SK-N-SH (cell line): Measurements from ENCODE around the gene OR51A7. TPM values are rescaled to one million over a fixed set of nuclear protein-coding genes. Genes with fewer than 3 reads are reported as not detected.
"Not testable (repeated sequence)": the region's sequence is repeated elsewhere in the genome, so short reads cannot be mapped to it uniquely, and the experiment has no call there.

Source experiments
- CTCF ChIA-PET: fragments of 300-600, 350-600 bp; formaldehyde crosslinking; extraction: SDS; loops from one replicate; lab custom pipeline; 2021; lab: Yijun Ruan, JAX
- POLR2A ChIA-PET: fragments of 350-600 bp; sonication (Branson Sonifier 250); formaldehyde crosslinking; extraction: SDS; loops from one replicate; lab custom pipeline; 2020; ENCODE audit warnings: antibody characterized with exemption, inconsistent platforms; lab: Yijun Ruan, JAX
- DNase-seq: peaks from one replicate; pipeline ENCODE4 v3.0.0; 2012
- H2AFZ ChIP-seq: fragments of 200-600 bp; sonication (generic); 2 replicates; pipeline ENCODE4 v1.8.1; 2016; ENCODE audit warnings: antibody characterized with exemption, mild to moderate bottlenecking, low read depth
- H3F3A ChIP-seq: fragments of 200-600 bp; sonication (generic); replicated peaks from 2 replicates; pipeline ENCODE3; 2016; ENCODE audit warnings: antibody characterized with exemption, mild to moderate bottlenecking; ENCODE audit not compliant: insufficient read depth
- H3K27ac ChIP-seq, 2 experiments: fragments of 200-500 bp in 1 of 2; fragments of 200-600 bp in 1 of 2; sonication (Bioruptor generic) in 1 of 2; sonication (generic), shearing (Covaris generic) in 1 of 2; 2 replicates each; pipeline versions ENCODE4 v1.5.1 to v1.6.1; 2014 to 2016; ENCODE audit warnings: low read depth in 2 of 2, inconsistent platforms in 1 of 2, low read length in 1 of 2, mild to moderate bottlenecking in 1 of 2, mixed read lengths in 1 of 2
- H3K27me3 ChIP-seq: fragments of 200-600 bp; sonication (generic), shearing (Covaris generic); 2 replicates; pipeline ENCODE4 v1.6.1; 2016; ENCODE audit warnings: mixed run types; ENCODE audit not compliant: insufficient read depth
- H3K36me3 ChIP-seq, 2 experiments: fragments of 200-500 bp in 1 of 2; fragments of 200-600 bp in 1 of 2; sonication (Bioruptor generic) in 1 of 2; sonication (generic) in 1 of 2; replicated peaks in 1 of 2; 2 replicates each; pipeline versions ENCODE3 to v1.5.1; 2014 to 2016; ENCODE audit warnings: low read length in 1 of 2, mild to moderate bottlenecking in 1 of 2; ENCODE audit not compliant: insufficient read depth in 2 of 2, control insufficient read depth in 1 of 2
- H3K4me1 ChIP-seq, 2 experiments: fragments of 200-500 bp in 1 of 2; fragments of 200-600 bp in 1 of 2; sonication (Bioruptor generic) in 1 of 2; sonication (generic), shearing (Covaris generic) in 1 of 2; 2 replicates each; pipeline versions ENCODE4 v1.5.1 to v1.6.1; 2014 to 2016; ENCODE audit warnings: low read depth in 1 of 2, low read length in 1 of 2, mixed run types in 1 of 2; ENCODE audit not compliant: insufficient read depth in 2 of 2, control insufficient read depth in 1 of 2
- H3K4me2 ChIP-seq: fragments of 200-600 bp; sonication (generic), shearing (Covaris generic); 2 replicates; pipeline ENCODE4 v1.6.1; 2017; ENCODE audit warnings: mixed run types
- H3K4me3 ChIP-seq, 2 experiments: fragments of 200-500 bp in 1 of 2; fragments of 200-600 bp in 1 of 2; sonication (Bioruptor generic) in 1 of 2; sonication (generic), shearing (Covaris generic) in 1 of 2; 2 replicates each; pipeline versions ENCODE4 v1.5.1 to v1.8.1; 2014 to 2016; ENCODE audit warnings: low read depth in 2 of 2, inconsistent platforms in 1 of 2, low read length in 1 of 2, mild to moderate bottlenecking in 1 of 2, mixed read lengths in 1 of 2, moderate library complexity in 1 of 2
- H3K79me2 ChIP-seq: fragments of 200-600 bp; sonication (generic); 2 replicates; pipeline ENCODE4 v1.8.1; 2017; ENCODE audit warnings: mild to moderate bottlenecking; ENCODE audit not compliant: insufficient read depth
- H3K9ac ChIP-seq: fragments of 200-600 bp; sonication (generic); 2 replicates; pipeline ENCODE4 v1.6.1; 2017; ENCODE audit warnings: mixed run types
- H3K9me2 ChIP-seq: fragments of 200-600 bp; sonication (generic); 2 replicates; pipeline ENCODE4 v1.6.1; 2017; ENCODE audit warnings: mixed run types
- H3K9me3 ChIP-seq: fragments of 200-600 bp; sonication (generic); 2 replicates; pipeline ENCODE4 v1.6.1; 2017; ENCODE audit warnings: mixed run types, mild to moderate bottlenecking, moderate library complexity
- H4K20me1 ChIP-seq: fragments of 200-600 bp; sonication (generic); 2 replicates; pipeline ENCODE4 v1.6.1; 2017; ENCODE audit warnings: mild to moderate bottlenecking, mixed run types; ENCODE audit not compliant: insufficient read depth
- IRF3 ChIP-seq: fragments of 150-350 bp; IDR thresholded peaks from 2 replicates; pipeline ENCODE4 v1.6.1; 2016; ENCODE audit warnings: mild to moderate bottlenecking, low read depth, low read length
- SIN3A ChIP-seq: IDR thresholded peaks from 2 replicates; pipeline ENCODE4 v1.6.1; 2012; ENCODE audit warnings: low read depth, mild to moderate bottlenecking, low read length, moderate library complexity, borderline replicate concordance
- WGBS: methylation state at CpG from one replicate; pipeline ENCODE4 v1.1.6; 2017; ENCODE audit warnings: low lambda C conversion rate; 5-methylcytosine and 5-hydroxymethylcytosine counted together
- polyA plus RNA-seq, 3 experiments: library from polyadenylated mRNA; depleted of rRNA; stranded (reverse); fragments of >200 nt; gene quantifications; 2 replicates each; pipeline ENCODE4 v1.2.3, GENCODE V29; 2012

Gene OR51A7
- polyA plus RNA-seq, 1 of the 3 experiments (the other 2 are of a cell fraction) = not detected

DNA sequence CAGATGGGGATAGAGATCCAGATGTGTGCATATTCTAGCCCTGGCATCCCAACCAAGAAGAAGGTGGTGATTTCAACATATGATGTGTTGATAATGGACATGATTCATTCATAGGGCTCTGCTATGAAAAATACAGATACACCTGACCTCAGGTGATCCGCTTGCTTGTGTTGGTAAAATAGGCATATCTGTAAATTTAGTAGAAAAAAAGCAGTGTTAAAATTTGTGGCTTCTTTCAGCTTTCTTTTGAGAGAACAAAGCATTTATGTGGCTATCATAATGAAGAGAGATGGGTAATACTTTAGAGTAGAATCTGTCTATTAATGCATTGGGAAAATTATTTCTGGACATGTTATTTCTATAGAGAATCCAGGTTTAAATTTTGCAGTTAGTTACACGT is 52.0 kb downstream of the OR51A7 start, which contains the start of gene OR51A2:
Gene OR51A2, minus strand, starts transcription at position 101 of the 400 bp plus-strand sequence. Its CDS starts 0 bp downstream, at position 101.
- POLR2A ChIA-PET, H3K4me1 ChIP-seq, DNase-seq, H3K9me3 ChIP-seq, H3F3A ChIP-seq, H3K4me2 ChIP-seq, H3K36me3 ChIP-seq, H3K27me3 ChIP-seq, H3K9ac ChIP-seq, H3K79me2 ChIP-seq, H4K20me1 ChIP-seq, H2AFZ ChIP-seq, H3K27ac ChIP-seq, CTCF ChIA-PET, H3K9me2 ChIP-seq, H3K4me3 ChIP-seq: not testable (repeated sequence)
- WGBS = 0% methylated on average over 2 of the region's 2 CpGs

DNA sequence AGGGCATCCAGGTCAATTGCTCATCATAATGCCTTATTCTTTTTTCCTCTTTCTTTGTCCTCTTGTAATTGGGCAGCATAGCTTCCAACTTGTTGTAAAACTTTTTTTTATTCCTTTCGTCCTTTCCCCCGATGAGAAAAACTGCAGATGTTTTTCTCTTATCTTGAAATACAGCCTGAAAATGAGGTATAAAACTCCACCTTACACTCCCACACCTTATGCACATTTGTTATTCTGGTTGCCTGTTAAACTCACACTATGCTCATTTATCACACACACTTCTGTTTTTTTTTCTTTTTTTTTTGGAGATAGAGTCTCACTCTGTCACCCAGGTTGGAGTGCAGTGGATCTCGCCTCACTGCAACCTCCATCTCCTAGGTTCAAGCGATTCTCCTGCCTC is 53.8 kb downstream of the OR51A7 start:
- no peaks in the 10 kb centered on the region; the same call in 1 of the 2 replicates for H3K27me3 ChIP-seq
- ChIA-PET POLR2A (no interaction called here), CTCF (no interaction called here)
- H3K4me2 ChIP-seq = no peak overlapping the region
- 5% methylated on average over 4 of the region's 4 CpGs for WGBS
- H3K9ac ChIP-seq = no peak overlapping the region
- H3K4me3 ChIP-seq = no peak overlapping the region
- H3K4me1 ChIP-seq = no peaks in the 10 kb centered on the region
- H2AFZ ChIP-seq = no peak overlapping the region
- H3K36me3 ChIP-seq = no peaks in the 10 kb centered on the region
- no peaks in the 10 kb centered on the region for H3K9me2 ChIP-seq
- no peak overlapping the region for H3K27ac ChIP-seq
- no peaks in the 10 kb centered on the region for H3K9me3 ChIP-seq
- H3F3A ChIP-seq = no peaks in the 10 kb centered on the region
- DNase-seq = no peak
- no peaks in the 10 kb centered on the region for H3K79me2 ChIP-seq
- no peaks in the 10 kb centered on the region for H4K20me1 ChIP-seq
- no peak for TF ChIP-seq IRF3
- TF ChIP-seq SIN3A = no peak

Other genes starting within 250 kb of the OR51A7 start
- 0.03 TPM in 1 of 2 replicates, not detected in the other for gene OR51E2, start 205.9 kb upstream of the OR51A7 start, polyA plus RNA-seq (2012; rRNA removed)
- gene MMP26, start 199.0 kb upstream of the OR51A7 start, polyA plus RNA-seq (2012; rRNA removed) = not detected in 2 replicates
- not detected in 2 replicates for gene OR51F1, start 133.8 kb upstream of the OR51A7 start, polyA plus RNA-seq (2012; rRNA removed)
- gene OR52R1, start 99.4 kb upstream of the OR51A7 start, polyA plus RNA-seq (2012; rRNA removed) = not detected in 2 replicates
- not detected in 2 replicates for gene OR51F2, start 82.5 kb upstream of the OR51A7 start, polyA plus RNA-seq (2012; rRNA removed)
- gene OR51S1, start 54.6 kb upstream of the OR51A7 start, polyA plus RNA-seq (2012; rRNA removed) = not detected in 2 replicates
- not detected in 2 replicates for gene OR51T1, start 21.9 kb upstream of the OR51A7 start, polyA plus RNA-seq (2012; rRNA removed)
- not detected in 2 replicates for gene OR51G2, start 15.6 kb downstream of the OR51A7 start, polyA plus RNA-seq (2012; rRNA removed)
- gene OR51G1, start 20.6 kb downstream of the OR51A7 start, polyA plus RNA-seq (2012; rRNA removed) = not detected in 2 replicates
- not detected in 2 replicates for gene OR51A4, start 43.8 kb downstream of the OR51A7 start, polyA plus RNA-seq (2012; rRNA removed)
- not detected in 2 replicates for gene OR51A2, start 51.9 kb downstream of the OR51A7 start, polyA plus RNA-seq (2012; rRNA removed)
- not detected in 2 replicates for gene OR51L1, start 91.1 kb downstream of the OR51A7 start, polyA plus RNA-seq (2012; rRNA removed)
- not detected in 2 replicates for gene OR52J3, start 142.7 kb downstream of the OR51A7 start, polyA plus RNA-seq (2012; rRNA removed)
- not detected in 2 replicates for gene OR52E2, start 155.8 kb downstream of the OR51A7 start, polyA plus RNA-seq (2012; rRNA removed)
- gene OR52E1, start 165.8 kb downstream of the OR51A7 start, polyA plus RNA-seq (2012; rRNA removed) = not detected in 2 replicates
- not detected in 2 replicates for gene OR52A5, start 234.6 kb downstream of the OR51A7 start, polyA plus RNA-seq (2012; rRNA removed)